ENCODE data around the gene NPY1R.

GRCh38 chr4:163330916-163331628 lies 1.3 kb downstream of the NPY1R start:
- TF ChIP-seq CTCF (IDR thresholded peaks at IDR 0.05) (no peak), POLR2A (IDR thresholded peaks at IDR 0.05) (no peak)

Measured in testis (tissue), 2 donors.